ENCODE measurements around the gene ABCB9. TPM values are rescaled to one million over a fixed set of nuclear protein-coding genes. Genes with fewer than 3 reads are reported as not detected.
A peak's percentile ranks its signal among the peaks of the same experiment; 100 is the strongest.

ABCB9 gene
- total RNA-seq, 2 donors from 2014 or later, result 4.3 to 4.5 TPM

GRCh38 chr12:122884860-122885259 lies 81.4 kb downstream of the ABCB9 start:
- no peak overlapping the region for H3K27ac ChIP-seq
- no peak overlapping the region for H3K9ac ChIP-seq (ENCODE audit: low read depth in 2 of 2, low read length in 2 of 2)
- intact Hi-C loops (cut with DNase I), result no loop called here
- H3K4me1 ChIP-seq, result peaks cover 32% of the 10 kb centered on the region
- H3K27me3 ChIP-seq, result no peaks in the 10 kb centered on the region
- no peaks in the 10 kb centered on the region for H3K9me3 ChIP-seq
- no peak for TF ChIP-seq CTCF (IDR thresholded peaks at IDR 0.05)
- DNase-seq, result no peak
- H3K36me3 ChIP-seq, result no peaks in the 10 kb centered on the region
- no peak overlapping the region for H3K4me3 ChIP-seq

- Histone ChIP-seq H3K27ac (no peak overlapping the region), H3K4me1 (peaks cover 32% of the 10 kb centered on the region), H3K27me3 (no peaks in the 10 kb centered on the region), H3K36me3 (no peaks in the 10 kb centered on the region), H3K9me3 (no peaks in the 10 kb centered on the region), H3K4me3 (no peak overlapping the region), H3K9ac (ENCODE audit: low read depth in 2 of 2, low read length in 2 of 2) (no peak overlapping the region)
- no peak for TF ChIP-seq CTCF (IDR thresholded peaks at IDR 0.05)
- intact Hi-C loops (cut with DNase I), result no loop called here
- no peak for DNase-seq
Observed at GRCh38 chr12:122884091-122884826, 82.0 kb downstream of the ABCB9 start.

GRCh38 chr12:122882908-122883558 lies 83.2 kb downstream of the ABCB9 start:
- Histone ChIP-seq H3K36me3 (no peaks in the 10 kb centered on the region), H3K9ac (ENCODE audit: low read depth in 2 of 2, low read length in 2 of 2) (no peak overlapping the region), H3K4me3 (no peak overlapping the region), H3K4me1 (peaks cover 22% of the 10 kb centered on the region), H3K9me3 (no peaks in the 10 kb centered on the region), H3K27me3 (no peaks in the 10 kb centered on the region), H3K27ac (no peak overlapping the region)
- no peak for TF ChIP-seq CTCF (IDR thresholded peaks at IDR 0.05)
- intact Hi-C loops (cut with DNase I), result no loop called here
- DNase-seq, result no peak

- no peak overlapping the region for H3K27ac ChIP-seq
Observed at GRCh38 chr12:122880668-122881067, 85.6 kb downstream of the ABCB9 start.

DNA sequence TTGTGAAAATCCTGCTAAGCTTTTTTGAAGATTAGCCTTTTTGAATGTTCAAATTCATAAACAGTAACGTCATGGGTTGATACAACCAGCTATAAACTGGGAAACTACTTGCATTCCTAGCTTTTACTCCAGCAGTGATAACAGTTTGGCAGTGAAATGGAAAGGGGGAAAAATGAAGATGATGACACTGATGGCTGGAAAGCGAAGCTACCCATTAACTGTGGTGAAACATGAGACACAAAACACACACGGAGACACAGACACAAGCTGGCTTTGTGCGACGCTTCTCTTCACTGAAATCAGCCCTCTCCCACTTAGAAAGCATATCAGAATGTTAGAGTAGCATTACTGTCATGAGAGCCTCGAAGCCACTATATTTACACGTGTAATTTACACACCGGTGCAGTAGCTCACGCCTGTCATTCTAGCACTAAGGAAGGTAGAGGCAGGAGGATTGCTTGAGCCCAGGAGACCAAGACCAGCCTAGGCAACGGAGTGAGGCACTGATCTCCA lies 86.1 kb downstream of the ABCB9 start:
- Histone ChIP-seq H3K27ac (no peak overlapping the region), H3K9ac (ENCODE audit: low read depth in 2 of 2, low read length in 2 of 2) (peak overlapping the region in 1 of 2 donors; percentile 36)
- intact Hi-C loops (cut with DNase I), result no loop called here

More at GRCh38 chr12:122880668-122881067, 85.6 kb downstream of the ABCB9 start:
- DNase-seq, result no peak
- no peak overlapping the region for H3K4me3 ChIP-seq
- H3K9me3 ChIP-seq, result no peaks in the 10 kb centered on the region
- TF ChIP-seq CTCF (IDR thresholded peaks at IDR 0.05), result no peak
- no peaks in the 10 kb centered on the region for H3K27me3 ChIP-seq
- H3K4me1 ChIP-seq, result peaks cover 11% of the 10 kb centered on the region
- intact Hi-C loops (cut with DNase I), result no loop called here
- no peak overlapping the region for H3K9ac ChIP-seq (ENCODE audit: low read depth in 2 of 2, low read length in 2 of 2)
- H3K36me3 ChIP-seq, result no peaks in the 10 kb centered on the region

More for the DNA sequence above, 86.1 kb downstream of the ABCB9 start:
- DNase-seq, result no peak
- peaks cover 15% of the 10 kb centered on the region for H3K4me1 ChIP-seq
- no peaks in the 10 kb centered on the region for H3K27me3 ChIP-seq
- no peaks in the 10 kb centered on the region for H3K36me3 ChIP-seq
- no peaks in the 10 kb centered on the region for H3K9me3 ChIP-seq
- no peak for TF ChIP-seq CTCF (IDR thresholded peaks at IDR 0.05)
- no peak overlapping the region for H3K4me3 ChIP-seq

Small RNA genes within 50 kb of the gene (microRNA-seq; reads per million reads assigned to microRNA genes)
- gene MIR4304, result not detected

Other genes starting within 250 kb of the ABCB9 start
- gene HCAR3, start 249.7 kb downstream of the ABCB9 start, total RNA-seq, result under 1 TPM; 0.12 to 0.56 TPM
- gene HCAR1, start 235.6 kb downstream of the ABCB9 start, total RNA-seq, result under 1 TPM in 1 of 2 donors, not detected in 1; 0.11 TPM
- gene DENR, start 213.6 kb downstream of the ABCB9 start, total RNA-seq, result 10 to 100 TPM; 35.8 to 37.8 TPM
- under 1 TPM; 0.16 to 0.84 TPM for gene CCDC62, start 191.9 kb downstream of the ABCB9 start, total RNA-seq
- 10 to 100 TPM; 42.6 to 74.2 TPM for gene HIP1R, start 131.0 kb downstream of the ABCB9 start, total RNA-seq
- gene VPS37B, start 70.3 kb downstream of the ABCB9 start, total RNA-seq, result 10 to 100 TPM; 64.8 to 73.5 TPM
- gene OGFOD2, start 8.8 kb upstream of the ABCB9 start, total RNA-seq, result 10 to 100 TPM; 15.9 to 28.1 TPM
- gene ARL6IP4, start 14.2 kb upstream of the ABCB9 start, total RNA-seq, result 100 to 1,000 TPM; 130 to 192 TPM
- 10 to 100 TPM in 1 of 2 donors, 1 to 10 TPM in 1; 9.3 to 17.4 TPM for gene PITPNM2, start 184.6 kb upstream of the ABCB9 start, total RNA-seq

Data from colonic mucosa (tissue), 4 donors.